ENCODE measurements around the gene ARMS2.

GRCh38 chr10:122449153-122449552 lies 5.3 kb upstream of the ARMS2 start:
- TF ChIP-seq MXI1 (conservative IDR thresholded peaks at IDR 0.05; ENCODE audit: poor library complexity, severe bottlenecking), result no peak
- no peak for TF ChIP-seq CTCF (IDR thresholded peaks at IDR 0.05; ENCODE audit: poor library complexity, severe bottlenecking)

Measured in neural cell (in vitro differentiated cells).